Esophagus (tissue), 2 donors: ENCODE measurements around the gene STK4. TPM values are rescaled to one million over a fixed set of nuclear protein-coding genes. Genes with fewer than 3 reads are reported as not detected.

Source experiments
- H3K27ac ChIP-seq, 2 donors: one replicate each; pipeline ENCODE4 v1.5.1; 2013; ENCODE audit warnings: low read depth in 2 of 2, mild to moderate bottlenecking in 2 of 2, inconsistent platforms in 1 of 2, low read length in 1 of 2, moderate library complexity in 1 of 2
- H3K27me3 ChIP-seq, 2 donors: one replicate each; pipeline ENCODE4 v1.6.1; 2013; ENCODE audit warnings: low read length in 2 of 2, control low read depth in 1 of 2, mild to moderate bottlenecking in 1 of 2; ENCODE audit not compliant: insufficient read depth in 2 of 2, control insufficient read depth in 1 of 2
- H3K36me3 ChIP-seq, 2 donors: one replicate each; pipeline ENCODE4 v1.6.1; 2013; ENCODE audit warnings: low read length in 1 of 2; ENCODE audit not compliant: control insufficient read depth in 2 of 2, insufficient read depth in 2 of 2
- H3K4me1 ChIP-seq, 2 donors: one replicate each; pipeline ENCODE4 v1.6.1; 2013; ENCODE audit warnings: low read length in 1 of 2; ENCODE audit not compliant: control insufficient read depth in 2 of 2, insufficient read depth in 2 of 2
- H3K4me3 ChIP-seq, 2 donors: one replicate each; pipeline ENCODE4 v1.5.1; 2013; ENCODE audit warnings: low read length in 2 of 2, mild to moderate bottlenecking in 2 of 2, low read depth in 1 of 2, moderate library complexity in 1 of 2
- H3K9me3 ChIP-seq, 2 donors: one replicate each; pipeline ENCODE4 v1.6.1; 2013; ENCODE audit warnings: mild to moderate bottlenecking in 2 of 2, low read depth in 1 of 2, low read length in 1 of 2, moderate library complexity in 1 of 2; ENCODE audit not compliant: control insufficient read depth in 2 of 2, insufficient read depth in 1 of 2
- WGBS, 2 donors: extraction: QIAGEN DNeasy Blood & Tissue Kit; methylation state at CpG; one replicate each; pipeline ENCODE4 v1.1.7; 2013; 5-methylcytosine and 5-hydroxymethylcytosine counted together
- polyA plus RNA-seq, 2 donors: library from polyadenylated mRNA; stranded (reverse); fragments of 200-250 nt; gene quantifications; one replicate each; pipeline ENCODE4 v1.2.3, GENCODE V29; 2013
- donor health status: healthy with polysubstance abuse.
- donor health status: Bipolar disorder and iron deficiency.

Gene STK4
- polyA plus RNA-seq: 1 to 10 TPM; 4.7 to 4.8 TPM

- Histone ChIP-seq H3K27ac (peak within 1 kb of the TSS; percentile 94 to 96), H3K36me3 (no peaks in the 10 kb centered on the region)
- WGBS, 2 donors: 1% methylated on average over 68 of the region's 68 CpGs
These were observed at the start of gene STK4 for GRCh38 chr20:44966030-44966961. Gene STK4 (plus strand): TSS chr20:44966512. CDS start chr20:44966569, 57 bp downstream.

GRCh38 chr20:44916586-44916985 is 49.7 kb upstream of the STK4 start:
- no peak overlapping the region for H3K4me3 ChIP-seq
- no peaks in the 10 kb centered on the region for H3K4me1 ChIP-seq
- H3K36me3 ChIP-seq: peaks cover 0 to 5% of the 10 kb centered on the region in 2 donors
- no peaks in the 10 kb centered on the region for H3K9me3 ChIP-seq
- 93 to 95% methylated on average over 12 of the region's 12 CpGs for WGBS, 2 donors
- no peak overlapping the region for H3K27ac ChIP-seq
- no peaks in the 10 kb centered on the region for H3K27me3 ChIP-seq

More at GRCh38 chr20:44966030-44966961, at the start of gene STK4:
- Histone ChIP-seq H3K4me1 (peaks cover 0 to 3% of the 10 kb centered on the region in 2 donors), H3K9me3 (no peaks in the 10 kb centered on the region), H3K4me3 (peak within 1 kb of the TSS; percentile 84), H3K27me3 (no peaks in the 10 kb centered on the region)

- Histone ChIP-seq H3K36me3 (peaks cover 0 to 5% of the 10 kb centered on the region in 2 donors), H3K4me3 (no peak overlapping the region), H3K27ac (no peak overlapping the region), H3K27me3 (no peaks in the 10 kb centered on the region), H3K9me3 (no peaks in the 10 kb centered on the region), H3K4me1 (no peaks in the 10 kb centered on the region)
- 97 to 100% methylated on average over 2 of the region's 2 CpGs for WGBS, 2 donors
These were observed 48.9 kb upstream of the STK4 start for GRCh38 chr20:44917399-44917798.

- Histone ChIP-seq H3K4me3 (no peak overlapping the region), H3K36me3 (peaks cover 0 to 7% of the 10 kb centered on the region in 2 donors), H3K27ac (no peak overlapping the region), H3K27me3 (no peaks in the 10 kb centered on the region), H3K4me1 (no peaks in the 10 kb centered on the region), H3K9me3 (no peaks in the 10 kb centered on the region)
- 98 to 99% methylated on average over 3 of the region's 3 CpGs for WGBS, 2 donors
These were observed 48.0 kb upstream of the STK4 start for GRCh38 chr20:44918342-44918741.

GRCh38 chr20:44918761-44919160 is 47.6 kb upstream of the STK4 start:
- peaks cover 0 to 11% of the 10 kb centered on the region in 2 donors for H3K36me3 ChIP-seq
- no peaks in the 10 kb centered on the region for H3K27me3 ChIP-seq
- H3K4me3 ChIP-seq: no peak overlapping the region
- no peaks in the 10 kb centered on the region for H3K9me3 ChIP-seq
- no peak overlapping the region for H3K27ac ChIP-seq
- H3K4me1 ChIP-seq: no peaks in the 10 kb centered on the region
- 95% methylated on average over 10 of the region's 10 CpGs for WGBS, 2 donors

GRCh38 chr20:44921447-44921846 is 44.9 kb upstream of the STK4 start:
- Histone ChIP-seq H3K9me3 (no peaks in the 10 kb centered on the region), H3K4me3 (no peak overlapping the region), H3K27ac (no peak overlapping the region), H3K36me3 (peaks cover 3 to 13% of the 10 kb centered on the region in 2 donors), H3K27me3 (no peaks in the 10 kb centered on the region), H3K4me1 (no peaks in the 10 kb centered on the region)
- WGBS, 2 donors: 97 to 98% methylated on average over 14 of the region's 14 CpGs

- H3K27ac ChIP-seq: no peak overlapping the region
- no peaks in the 10 kb centered on the region for H3K27me3 ChIP-seq
- no peak overlapping the region for H3K4me3 ChIP-seq
- H3K36me3 ChIP-seq: peaks cover 3 to 10% of the 10 kb centered on the region in 2 donors
- no peaks in the 10 kb centered on the region for H3K9me3 ChIP-seq
- 69 to 78% methylated on average over 4 of the region's 4 CpGs for WGBS, 2 donors
- H3K4me1 ChIP-seq: no peaks in the 10 kb centered on the region
These were observed 41.8 kb upstream of the STK4 start for GRCh38 chr20:44924541-44924940.

- Histone ChIP-seq H3K4me3 (no peak overlapping the region), H3K4me1 (no peaks in the 10 kb centered on the region), H3K9me3 (no peaks in the 10 kb centered on the region), H3K36me3 (peaks cover 3 to 10% of the 10 kb centered on the region in 2 donors), H3K27ac (no peak overlapping the region), H3K27me3 (no peaks in the 10 kb centered on the region)
- WGBS, 2 donors: 75 to 79% methylated on average over 3 of the region's 3 CpGs
These were observed 37.7 kb upstream of the STK4 start for GRCh38 chr20:44928595-44928994.

GRCh38 chr20:44930517-44931168 is 35.7 kb upstream of the STK4 start:
- Histone ChIP-seq H3K27me3 (no peaks in the 10 kb centered on the region), H3K36me3 (peaks cover 0 to 6% of the 10 kb centered on the region in 2 donors), H3K4me3 (no peak overlapping the region), H3K4me1 (no peaks in the 10 kb centered on the region), H3K27ac (no peak overlapping the region), H3K9me3 (no peaks in the 10 kb centered on the region)
- 92 to 95% methylated on average over 16 to 18 of the region's 18 CpGs for WGBS, 2 donors
